SKM-1 (cell line): ENCODE data around the gene XDH.

ENCODE experiments used
- DNase-seq: peaks from one replicate; lab custom pipeline; 2025; ENCODE audit not compliant: unreplicated experiment; lab: John Stamatoyannopoulos, UW

The XDH gene

GRCh38 chr2:31366733-31367132, 47.8 kb downstream of the XDH start:
- no peak for DNase-seq

GRCh38 chr2:31365834-31366505, 48.6 kb downstream of the XDH start:
- no peak for DNase-seq

GRCh38 chr2:31365348-31365747, 49.2 kb downstream of the XDH start:
- DNase-seq: no peak

- no peak for DNase-seq
These were observed 50.4 kb downstream of the XDH start for GRCh38 chr2:31363956-31364750.

GRCh38 chr2:31362581-31362980, 52.0 kb downstream of the XDH start:
- no peak for DNase-seq

GRCh38 chr2:31359229-31359628, 55.3 kb downstream of the XDH start:
- DNase-seq: no peak

- peak; percentile 19 for DNase-seq
These were observed 59.7 kb downstream of the XDH start for GRCh38 chr2:31354837-31355236.

GRCh38 chr2:31353179-31353578, 61.4 kb downstream of the XDH start:
- no peak for DNase-seq

GRCh38 chr2:31349684-31350083, 64.9 kb downstream of the XDH start:
- no peak for DNase-seq

GRCh38 chr2:31349160-31349559, 65.4 kb downstream of the XDH start:
- DNase-seq: no peak

GRCh38 chr2:31348618-31349017, 65.9 kb downstream of the XDH start:
- DNase-seq: no peak

GRCh38 chr2:31347750-31348149, 66.8 kb downstream of the XDH start:
- no peak for DNase-seq

- DNase-seq: no peak
These were observed 67.2 kb downstream of the XDH start for GRCh38 chr2:31347319-31347718.

GRCh38 chr2:31344447-31344846, 70.1 kb downstream of the XDH start:
- DNase-seq: no peak

- no peak for DNase-seq
These were observed 73.2 kb downstream of the XDH start for GRCh38 chr2:31341351-31341750.

GRCh38 chr2:31339696-31340095, 74.8 kb downstream of the XDH start:
- no peak for DNase-seq

GRCh38 chr2:31337860-31338259, 76.7 kb downstream of the XDH start:
- no peak for DNase-seq

- DNase-seq: no peak
These were observed 77.3 kb downstream of the XDH start for GRCh38 chr2:31337197-31337596.

GRCh38 chr2:31335921-31336585, 78.5 kb downstream of the XDH start:
- DNase-seq: no peak

GRCh38 chr2:31334311-31335026, 80.1 kb downstream of the XDH start:
- DNase-seq: no peak

GRCh38 chr2:31333527-31334183, 80.9 kb downstream of the XDH start:
- peak; percentile 68 for DNase-seq
